H1 (cell line): ENCODE measurements around the gene CRIP1. TPM values are rescaled to one million over a fixed set of nuclear protein-coding genes. Genes with fewer than 3 reads are reported as not detected.

Experiments
- CHD1 ChIP-seq: IDR thresholded peaks from 2 replicates; pipeline ENCODE4 v1.6.1; 2012; ENCODE audit warnings: low read depth, low read length, improper control_type of control experiment
- FOSL1 ChIP-seq: IDR thresholded peaks from 2 replicates; pipeline ENCODE4 v1.6.1; 2011; ENCODE audit warnings: mild to moderate bottlenecking, low read depth, low read length, moderate library complexity; ENCODE audit not compliant: insufficient read depth
- GTF2F1 ChIP-seq: IDR thresholded peaks from 2 replicates; pipeline ENCODE4 v1.6.1; 2012; ENCODE audit warnings: low read depth, low read length, improper control_type of control experiment, borderline replicate concordance
- JUN ChIP-seq: IDR thresholded peaks from 2 replicates; pipeline ENCODE4 v1.6.1; 2011; ENCODE audit warnings: low read depth, mild to moderate bottlenecking, improper control_type of control experiment, low read length
- MAFK ChIP-seq: IDR thresholded peaks from 2 replicates; pipeline ENCODE4 v1.6.1; 2012; ENCODE audit warnings: low read depth, mild to moderate bottlenecking, improper control_type of control experiment, low read length
- RBBP5 ChIP-seq: IDR thresholded peaks from 2 replicates; pipeline ENCODE4 v1.7.1; 2012; ENCODE audit warnings: low read depth, mild to moderate bottlenecking, inconsistent platforms, low read length, moderate library complexity, borderline replicate concordance
- SIRT6 ChIP-seq: IDR thresholded peaks from one replicate; pipeline ENCODE4 v1.7.1; 2012; ENCODE audit warnings: low read length, inconsistent platforms
- ZNF274 ChIP-seq: IDR thresholded peaks from 2 replicates; pipeline ENCODE4 v1.7.0; 2012; ENCODE audit warnings: low read length, borderline replicate concordance; ENCODE audit errors: extremely low read depth
- polyA plus RNA-seq, 7 experiments: library from polyadenylated mRNA; depleted of rRNA in 3 of 7; stranded (reverse) in 5 of 7; unstranded in 2 of 7; fragments of >200 nt in 5 of 7; fragments of 200-250 nt in 2 of 7; gene quantifications; 1 replicate in 5 of 7; 2 replicates in 1 of 7; 4 replicates in 1 of 7; pipeline versions ENCODE4 v1.2.1 to v1.2.3, GENCODE V29; 2011 to 2013; ENCODE audit warnings: missing spikeins in 2 of 7, mixed read lengths in 2 of 7
- total RNA-seq: library from RNA; stranded (reverse); fragmentation: NEBNext Ultra II Directional; extraction: Animal tissue kit (Norgen Biotek cat#: 25700); gene quantifications from 2 replicates; pipeline ENCODE4 v1.2.1, GENCODE V29; 2021

CRIP1 gene
- total and polyA plus RNA-seq, 2 of the 8 experiments (the other 6 are each of a cell fraction or from before 2014, with no cell fraction given), result 1.2 to 2.2 TPM

DNA sequence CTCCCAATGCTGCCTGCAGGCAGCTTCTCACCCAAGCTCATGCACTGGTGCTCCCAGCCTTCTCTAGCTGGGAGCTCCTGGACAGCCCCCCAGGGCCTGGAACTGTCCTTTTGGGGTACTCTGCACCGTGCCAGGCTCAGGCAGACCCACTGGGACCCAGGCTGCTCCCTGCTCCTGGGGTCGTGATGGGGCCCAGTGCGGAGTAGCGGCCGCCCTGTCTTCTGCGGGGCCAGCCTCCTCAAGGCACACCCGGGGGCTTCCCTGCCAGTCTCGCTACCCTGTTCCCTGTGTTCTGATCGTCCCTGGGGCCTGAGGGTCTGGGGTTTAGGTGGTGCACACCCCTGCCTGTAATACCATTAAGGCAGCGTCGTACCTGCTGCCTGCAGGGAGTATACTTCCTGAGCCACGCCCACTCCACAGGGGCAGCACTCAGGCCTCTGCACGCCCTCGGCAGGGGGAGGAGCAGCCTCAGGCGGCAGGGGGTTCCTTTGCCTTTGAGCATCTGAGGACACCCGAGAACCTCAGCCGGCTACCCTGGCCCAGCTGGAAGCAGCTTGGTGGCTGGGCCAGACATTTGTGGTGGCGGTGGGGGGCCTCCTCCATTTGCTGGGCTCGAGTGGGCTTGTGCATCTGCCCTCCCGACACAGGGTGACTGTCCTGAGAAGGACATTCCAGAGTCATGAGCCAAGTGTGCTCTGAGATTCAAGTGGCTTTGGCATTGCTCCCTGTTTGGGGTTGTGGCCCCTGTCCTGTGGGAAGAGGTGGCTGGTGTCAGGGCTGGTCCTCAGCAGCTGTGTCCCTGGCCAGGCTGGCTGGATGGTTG is 21.3 kb upstream of the CRIP1 start (continued):
- TF ChIP-seq SIRT6, result no peak
- TF ChIP-seq GTF2F1, result no peak
- no peak for TF ChIP-seq RBBP5
- no peak for TF ChIP-seq ZNF274
- no peak for TF ChIP-seq MAFK
- TF ChIP-seq JUN, result no peak
- TF ChIP-seq CHD1, result no peak
- TF ChIP-seq FOSL1, result no peak
